ENCODE measurements around the gene SLC38A11.

Gene SLC38A11

GRCh38 chr2:164881524-164881923, 73.8 kb downstream of the SLC38A11 start:
- no peaks in the 10 kb centered on the region for H3K9me3 ChIP-seq (ENCODE audit: control insufficient read depth, low read length)
- no peaks in the 10 kb centered on the region for H3K27me3 ChIP-seq (ENCODE audit: control insufficient read depth in 1 of 2, insufficient read depth in 1 of 2, low read length in 2 of 2)
- no peak overlapping the region for H4K8ac ChIP-seq (ENCODE audit: low read length)
- no peak overlapping the region for H2AFZ ChIP-seq (ENCODE audit: low read depth, low read length)
- H3K14ac ChIP-seq (ENCODE audit: low read length in 2 of 2): no peak overlapping the region
- peak overlapping the region; percentile 8 to 12 for H3K18ac ChIP-seq (ENCODE audit: low read depth in 1 of 2, low read length in 2 of 2)
- no peak overlapping the region for H3K4me2 ChIP-seq (ENCODE audit: low read length, poor library complexity, severe bottlenecking)
- H2BK120ac ChIP-seq (ENCODE audit: low read depth, low read length): no peak overlapping the region
- H2BK15ac ChIP-seq (ENCODE audit: low read depth, poor library complexity, severe bottlenecking): no peak overlapping the region
- no peak overlapping the region for H2BK5ac ChIP-seq (ENCODE audit: low read depth, low read length, poor library complexity, severe bottlenecking)
- no peak overlapping the region for H3K4me3 ChIP-seq (ENCODE audit: insufficient read depth in 1 of 2, low read depth in 1 of 2, low read length in 2 of 2)
- H3K4me1 ChIP-seq (ENCODE audit: control insufficient read depth, insufficient read depth, low read depth, low read length): no peaks in the 10 kb centered on the region
- H3K79me1 ChIP-seq (replicated peaks; ENCODE audit: low read length, poor library complexity, severe bottlenecking): no peaks in the 10 kb centered on the region
- WGBS: 89% methylated on average over 1 of the region's 1 CpG
- no peak overlapping the region for H3K27ac ChIP-seq (ENCODE audit: low read length, poor library complexity, severe bottlenecking)
- peak overlapping the region in 1 of 2 experiments; percentile 23 for H2BK12ac ChIP-seq (ENCODE audit: low read length in 2 of 2)
- H3K9ac ChIP-seq (ENCODE audit: low read length): no peak overlapping the region
- no peak overlapping the region for H3K4ac ChIP-seq (ENCODE audit: low read depth in 1 of 2, low read length in 2 of 2)
- DNase-seq: no peak
- H3K23ac ChIP-seq (ENCODE audit: low read length in 2 of 2): no peak overlapping the region
- H2AK5ac ChIP-seq (ENCODE audit: low read length, severe bottlenecking): no peak overlapping the region
- no peak overlapping the region for H4K91ac ChIP-seq (ENCODE audit: low read length)
- H3K36me3 ChIP-seq (ENCODE audit: control insufficient read depth in 1 of 2, insufficient read depth in 2 of 2, low read depth in 1 of 2, low read length in 2 of 2): no peaks in the 10 kb centered on the region

DNA sequence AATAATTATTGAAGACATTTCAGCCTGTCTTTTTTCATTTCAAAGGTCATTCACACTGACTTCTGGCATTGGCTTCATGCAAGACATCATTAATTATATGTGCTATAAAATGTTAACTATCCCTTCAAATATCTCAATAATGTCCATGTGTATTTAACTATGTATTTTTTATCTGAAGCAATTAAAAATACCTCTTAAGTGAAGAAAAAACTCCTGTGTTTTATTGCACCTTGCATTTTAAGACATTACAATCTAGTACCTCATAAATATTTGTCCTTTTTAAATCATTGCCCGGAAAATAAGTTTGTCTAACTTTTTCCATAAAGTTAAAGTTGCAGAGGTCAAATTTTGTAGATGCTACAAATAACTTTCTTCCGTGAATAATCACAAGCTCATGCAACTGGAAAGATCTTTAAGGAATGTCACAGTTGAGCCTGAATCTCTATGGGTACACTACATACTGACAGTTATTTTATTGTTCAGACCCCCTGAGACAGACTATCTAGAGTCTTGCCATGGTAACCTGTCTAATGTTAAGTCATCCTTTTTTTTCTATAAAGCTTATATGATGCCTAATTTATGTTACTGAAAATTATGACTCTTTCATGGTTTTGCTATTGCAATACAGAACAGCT, 75.3 kb downstream of the SLC38A11 start:
- H3K18ac ChIP-seq (ENCODE audit: low read depth in 1 of 2, low read length in 2 of 2): no peak overlapping the region
- H2BK12ac ChIP-seq (ENCODE audit: low read length in 2 of 2): no peak overlapping the region
- H3K27ac ChIP-seq (ENCODE audit: low read length, poor library complexity, severe bottlenecking): no peak overlapping the region
- no peak overlapping the region for H2BK15ac ChIP-seq (ENCODE audit: low read depth, poor library complexity, severe bottlenecking)
- H3K27me3 ChIP-seq (ENCODE audit: control insufficient read depth in 1 of 2, insufficient read depth in 1 of 2, low read length in 2 of 2): no peaks in the 10 kb centered on the region
- no peaks in the 10 kb centered on the region for H3K9me3 ChIP-seq (ENCODE audit: control insufficient read depth, low read length)
- H3K4ac ChIP-seq (ENCODE audit: low read depth in 1 of 2, low read length in 2 of 2): no peak overlapping the region
- no peak overlapping the region for H3K9ac ChIP-seq (ENCODE audit: low read length)
- H2BK120ac ChIP-seq (ENCODE audit: low read depth, low read length): no peak overlapping the region
- no peak overlapping the region for H2AK5ac ChIP-seq (ENCODE audit: low read length, severe bottlenecking)
- no peak overlapping the region for H3K14ac ChIP-seq (ENCODE audit: low read length in 2 of 2)
- H4K8ac ChIP-seq (ENCODE audit: low read length): no peak overlapping the region
- 70% methylated on average over 1 of the region's 2 CpGs for WGBS
- H3K36me3 ChIP-seq (ENCODE audit: control insufficient read depth in 1 of 2, insufficient read depth in 2 of 2, low read depth in 1 of 2, low read length in 2 of 2): no peaks in the 10 kb centered on the region
- no peak overlapping the region for H4K91ac ChIP-seq (ENCODE audit: low read length)
- no peak overlapping the region for H2BK5ac ChIP-seq (ENCODE audit: low read depth, low read length, poor library complexity, severe bottlenecking)
- DNase-seq: no peak
- H3K4me1 ChIP-seq (ENCODE audit: control insufficient read depth, insufficient read depth, low read depth, low read length): no peaks in the 10 kb centered on the region
- H3K23ac ChIP-seq (ENCODE audit: low read length in 2 of 2): no peak overlapping the region
- H2AFZ ChIP-seq (ENCODE audit: low read depth, low read length): no peak overlapping the region
- no peak overlapping the region for H3K4me2 ChIP-seq (ENCODE audit: low read length, poor library complexity, severe bottlenecking)
- H3K79me1 ChIP-seq (replicated peaks; ENCODE audit: low read length, poor library complexity, severe bottlenecking): no peaks in the 10 kb centered on the region
- H3K4me3 ChIP-seq (ENCODE audit: insufficient read depth in 1 of 2, low read depth in 1 of 2, low read length in 2 of 2): no peak overlapping the region

DNA sequence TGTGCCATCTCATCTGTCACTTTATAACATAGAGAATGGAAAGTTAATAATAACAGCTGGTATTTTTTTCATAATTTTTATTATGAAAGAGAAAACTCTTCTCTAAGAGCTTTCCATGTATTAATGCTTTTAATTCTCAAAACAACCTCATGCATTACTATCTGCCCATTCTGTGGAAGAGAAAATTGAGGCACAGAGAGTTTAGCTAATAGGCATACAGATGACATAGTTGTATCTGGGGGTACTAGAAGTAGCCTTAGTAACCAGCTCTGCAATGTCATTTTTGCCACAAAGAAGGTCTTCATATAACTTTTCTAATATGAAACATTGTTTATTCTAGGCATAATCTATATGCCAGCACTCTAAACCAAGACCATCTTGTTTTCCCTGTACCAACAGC, 77.4 kb downstream of the SLC38A11 start:
- Histone ChIP-seq H3K14ac (ENCODE audit: low read length in 2 of 2) (no peak overlapping the region), H3K4me2 (ENCODE audit: low read length, poor library complexity, severe bottlenecking) (no peak overlapping the region), H2AK5ac (ENCODE audit: low read length, severe bottlenecking) (no peak overlapping the region), H3K23ac (ENCODE audit: low read length in 2 of 2) (no peak overlapping the region), H3K79me1 (replicated peaks; ENCODE audit: low read length, poor library complexity, severe bottlenecking) (no peaks in the 10 kb centered on the region), H3K27me3 (ENCODE audit: control insufficient read depth in 1 of 2, insufficient read depth in 1 of 2, low read length in 2 of 2) (no peaks in the 10 kb centered on the region), H2BK120ac (ENCODE audit: low read depth, low read length) (no peak overlapping the region), H2AFZ (ENCODE audit: low read depth, low read length) (no peak overlapping the region), H3K4me1 (ENCODE audit: control insufficient read depth, insufficient read depth, low read depth, low read length) (no peaks in the 10 kb centered on the region), H3K9me3 (ENCODE audit: control insufficient read depth, low read length) (no peaks in the 10 kb centered on the region), H2BK12ac (ENCODE audit: low read length in 2 of 2) (no peak overlapping the region), H3K18ac (ENCODE audit: low read depth in 1 of 2, low read length in 2 of 2) (no peak overlapping the region), H4K8ac (ENCODE audit: low read length) (no peak overlapping the region), H2BK5ac (ENCODE audit: low read depth, low read length, poor library complexity, severe bottlenecking) (no peak overlapping the region), H3K4ac (ENCODE audit: low read depth in 1 of 2, low read length in 2 of 2) (no peak overlapping the region), H3K9ac (ENCODE audit: low read length) (no peak overlapping the region), H4K91ac (ENCODE audit: low read length) (no peak overlapping the region), H2BK15ac (ENCODE audit: low read depth, poor library complexity, severe bottlenecking) (no peak overlapping the region), H3K27ac (ENCODE audit: low read length, poor library complexity, severe bottlenecking) (no peak overlapping the region), H3K36me3 (ENCODE audit: control insufficient read depth in 1 of 2, insufficient read depth in 2 of 2, low read depth in 1 of 2, low read length in 2 of 2) (no peaks in the 10 kb centered on the region), H3K4me3 (ENCODE audit: insufficient read depth in 1 of 2, low read depth in 1 of 2, low read length in 2 of 2) (no peak overlapping the region)
- no peak for DNase-seq

- H3K36me3 ChIP-seq (ENCODE audit: control insufficient read depth in 1 of 2, insufficient read depth in 2 of 2, low read depth in 1 of 2, low read length in 2 of 2): no peaks in the 10 kb centered on the region
- H3K79me1 ChIP-seq (replicated peaks; ENCODE audit: low read length, poor library complexity, severe bottlenecking): no peaks in the 10 kb centered on the region
- H3K27ac ChIP-seq (ENCODE audit: low read length, poor library complexity, severe bottlenecking): no peak overlapping the region
- H4K91ac ChIP-seq (ENCODE audit: low read length): no peak overlapping the region
- no peaks in the 10 kb centered on the region for H3K27me3 ChIP-seq (ENCODE audit: control insufficient read depth in 1 of 2, insufficient read depth in 1 of 2, low read length in 2 of 2)
- DNase-seq: no peak
- H3K9me3 ChIP-seq (ENCODE audit: control insufficient read depth, low read length): no peaks in the 10 kb centered on the region
- H2BK12ac ChIP-seq (ENCODE audit: low read length in 2 of 2): no peak overlapping the region
- H2AK5ac ChIP-seq (ENCODE audit: low read length, severe bottlenecking): no peak overlapping the region
- H3K4me1 ChIP-seq (ENCODE audit: control insufficient read depth, insufficient read depth, low read depth, low read length): no peaks in the 10 kb centered on the region
- H2BK5ac ChIP-seq (ENCODE audit: low read depth, low read length, poor library complexity, severe bottlenecking): no peak overlapping the region
- no peak overlapping the region for H3K4ac ChIP-seq (ENCODE audit: low read depth in 1 of 2, low read length in 2 of 2)
- H2BK15ac ChIP-seq (ENCODE audit: low read depth, poor library complexity, severe bottlenecking): no peak overlapping the region
- H3K18ac ChIP-seq (ENCODE audit: low read depth in 1 of 2, low read length in 2 of 2): no peak overlapping the region
- H3K14ac ChIP-seq (ENCODE audit: low read length in 2 of 2): no peak overlapping the region
- WGBS: 97% methylated on average over 4 of the region's 4 CpGs
- no peak overlapping the region for H2AFZ ChIP-seq (ENCODE audit: low read depth, low read length)
- no peak overlapping the region for H3K4me3 ChIP-seq (ENCODE audit: insufficient read depth in 1 of 2, low read depth in 1 of 2, low read length in 2 of 2)
- H4K8ac ChIP-seq (ENCODE audit: low read length): no peak overlapping the region
- H3K4me2 ChIP-seq (ENCODE audit: low read length, poor library complexity, severe bottlenecking): no peak overlapping the region
- H3K9ac ChIP-seq (ENCODE audit: low read length): no peak overlapping the region
- H3K23ac ChIP-seq (ENCODE audit: low read length in 2 of 2): no peak overlapping the region
- no peak overlapping the region for H2BK120ac ChIP-seq (ENCODE audit: low read depth, low read length)
Observed at GRCh38 chr2:164877169-164877568, 78.2 kb downstream of the SLC38A11 start.
